HG02970 (cell line): ENCODE measurements around the gene P2RY12.

ENCODE experiments used
- ATAC-seq: cut with Tn5 transposase; IDR thresholded peaks from one replicate; pipeline ENCODE4 v1.9.1; 2021; ENCODE audit warnings: mild to moderate bottlenecking, moderate library complexity, moderate number of reproducible peaks; ENCODE audit not compliant: unreplicated experiment, low FRiP score

Gene P2RY12

GRCh38 chr3:151384741-151385174 is at the start of gene P2RY12:
Gene P2RY12, minus strand, starts transcription at chr3:151384753. Its CDS starts 45,908 bp downstream, at chr3:151338845.
- no peak for ATAC-seq

DNA sequence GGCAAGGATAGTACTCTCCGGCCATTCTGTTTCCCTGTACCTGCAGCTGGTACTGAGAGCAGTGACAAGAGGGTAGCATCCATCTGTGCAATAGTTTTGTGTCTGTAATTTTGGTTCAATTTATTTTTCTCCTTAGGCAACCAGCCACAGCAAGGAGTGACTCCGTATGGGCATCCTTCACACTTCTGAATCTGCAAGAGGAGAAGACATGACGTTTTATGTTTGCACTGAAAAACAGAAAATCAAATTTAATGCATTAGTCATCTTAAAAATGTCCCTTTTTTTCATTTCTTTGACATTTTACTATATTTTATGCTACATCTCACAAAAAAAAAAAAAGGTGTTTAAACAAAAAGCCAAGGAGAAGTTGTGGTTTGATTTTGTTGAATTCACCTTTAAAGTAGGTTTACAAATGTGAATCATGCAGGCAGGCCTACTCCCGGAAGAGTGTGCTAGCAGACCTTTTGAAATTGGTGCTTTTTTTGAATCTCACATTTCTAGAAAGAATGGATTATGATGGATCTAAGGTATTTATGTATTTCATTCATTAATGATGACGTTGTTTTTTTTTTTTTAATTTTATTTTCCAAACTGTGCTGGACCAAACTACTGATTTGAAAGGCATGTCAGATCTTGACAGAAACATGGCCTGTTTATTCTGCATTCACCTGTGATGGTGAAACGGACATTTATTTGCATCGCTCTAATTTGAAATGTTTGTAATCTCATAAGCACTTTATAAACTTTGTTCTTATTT is 48.2 kb upstream of the P2RY12 start:
- no peak for ATAC-seq

DNA sequence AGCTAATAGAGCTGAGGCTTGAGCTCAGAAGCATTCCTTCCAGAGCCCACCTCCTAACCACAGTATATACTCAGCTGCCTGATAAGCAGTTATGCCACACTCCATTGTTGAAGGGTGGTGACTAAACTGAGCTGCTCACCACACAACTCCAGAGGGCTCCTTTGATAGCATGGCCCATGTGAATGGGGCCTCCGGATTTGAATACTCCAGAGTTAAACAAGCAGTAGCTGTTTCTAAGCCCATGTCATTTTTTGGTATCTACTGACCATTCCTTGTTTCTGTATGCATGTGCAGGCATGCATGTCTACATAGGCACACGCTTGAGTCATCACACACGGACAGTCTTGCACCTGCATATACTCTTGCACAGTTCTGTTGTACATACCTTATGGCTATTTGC is 47.4 kb upstream of the P2RY12 start:
- ATAC-seq: no peak

DNA sequence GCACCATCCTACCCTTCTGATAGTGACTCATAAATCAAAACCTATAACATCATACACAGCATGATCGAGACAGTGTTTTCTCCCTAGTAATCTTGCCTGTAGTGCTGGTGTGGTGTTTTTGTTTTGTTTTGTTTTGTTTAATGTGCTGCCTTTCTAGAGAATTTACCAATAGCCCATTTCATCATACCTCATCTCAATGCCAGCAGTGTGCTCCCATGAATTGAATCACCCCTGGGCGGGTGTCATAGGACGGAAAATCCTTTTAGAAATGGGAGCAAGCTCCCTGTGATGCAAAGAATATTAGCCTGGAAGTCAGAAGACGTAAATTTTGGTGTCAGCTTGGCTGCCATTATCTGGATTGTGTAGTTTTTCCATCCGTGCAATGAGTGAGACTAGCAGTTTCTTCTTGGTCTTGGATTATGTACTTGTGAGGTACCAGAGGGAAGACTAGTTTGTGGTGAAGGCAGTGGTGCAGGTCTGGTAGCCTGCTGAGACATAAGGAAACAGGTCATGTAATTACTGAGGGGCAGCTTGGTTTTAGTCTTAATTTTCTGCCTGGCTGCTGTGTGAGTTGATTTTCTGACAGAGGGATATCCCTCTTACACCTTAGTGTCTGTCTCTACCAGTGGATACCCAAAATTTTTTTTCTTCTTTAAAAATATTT is 46.4 kb upstream of the P2RY12 start:
- no peak for ATAC-seq

DNA sequence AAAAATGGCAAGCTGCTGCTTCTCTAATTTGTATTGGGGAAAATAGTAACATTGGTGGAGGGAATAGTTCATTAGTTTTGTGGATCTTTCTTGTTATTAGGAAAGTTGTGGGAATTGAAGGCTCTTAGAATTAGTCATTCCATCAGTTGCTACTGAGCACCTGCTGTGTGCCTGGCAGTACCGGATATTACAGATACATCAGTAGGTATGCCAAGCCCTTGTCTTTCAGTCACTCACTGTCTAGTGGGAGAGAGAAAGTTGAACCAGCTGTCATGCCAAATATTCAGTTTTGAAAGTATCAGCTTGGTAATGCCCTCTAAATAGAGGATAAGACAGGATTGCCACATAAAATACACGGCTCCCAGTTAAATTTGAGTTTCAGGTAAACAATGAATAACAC is 43.8 kb upstream of the P2RY12 start:
- ATAC-seq: no peak

- ATAC-seq: no peak
Observed at GRCh38 chr3:151426341-151426657, 41.7 kb upstream of the P2RY12 start.

- no peak for ATAC-seq
Observed at GRCh38 chr3:151425627-151426340, 41.2 kb upstream of the P2RY12 start.

GRCh38 chr3:151423091-151423490 is 38.5 kb upstream of the P2RY12 start:
- no peak for ATAC-seq

- ATAC-seq: no peak
Observed at GRCh38 chr3:151421938-151422337, 37.4 kb upstream of the P2RY12 start.

DNA sequence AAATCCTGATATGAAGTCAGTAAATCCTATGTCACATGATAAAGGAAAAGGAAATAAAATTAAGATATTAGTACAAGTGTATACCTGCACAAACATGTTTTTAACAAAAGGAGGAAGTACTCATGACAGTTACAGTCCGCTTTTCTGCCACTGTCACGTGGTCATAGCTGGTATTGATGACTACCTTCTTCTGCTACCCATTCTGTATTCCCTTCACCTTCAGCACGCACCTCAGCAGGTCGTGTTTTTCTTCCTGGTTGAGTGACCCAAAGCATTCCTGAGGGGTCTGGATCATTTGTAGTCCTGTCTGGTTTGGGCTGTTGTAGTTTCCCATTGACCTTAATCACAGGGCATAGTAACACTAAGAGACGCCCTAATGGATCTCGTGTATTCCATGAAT is 35.3 kb upstream of the P2RY12 start:
- no peak for ATAC-seq

GRCh38 chr3:151415289-151415688 is 30.7 kb upstream of the P2RY12 start:
- no peak for ATAC-seq

- no peak for ATAC-seq
Observed at GRCh38 chr3:151412989-151413388, 28.4 kb upstream of the P2RY12 start.

DNA sequence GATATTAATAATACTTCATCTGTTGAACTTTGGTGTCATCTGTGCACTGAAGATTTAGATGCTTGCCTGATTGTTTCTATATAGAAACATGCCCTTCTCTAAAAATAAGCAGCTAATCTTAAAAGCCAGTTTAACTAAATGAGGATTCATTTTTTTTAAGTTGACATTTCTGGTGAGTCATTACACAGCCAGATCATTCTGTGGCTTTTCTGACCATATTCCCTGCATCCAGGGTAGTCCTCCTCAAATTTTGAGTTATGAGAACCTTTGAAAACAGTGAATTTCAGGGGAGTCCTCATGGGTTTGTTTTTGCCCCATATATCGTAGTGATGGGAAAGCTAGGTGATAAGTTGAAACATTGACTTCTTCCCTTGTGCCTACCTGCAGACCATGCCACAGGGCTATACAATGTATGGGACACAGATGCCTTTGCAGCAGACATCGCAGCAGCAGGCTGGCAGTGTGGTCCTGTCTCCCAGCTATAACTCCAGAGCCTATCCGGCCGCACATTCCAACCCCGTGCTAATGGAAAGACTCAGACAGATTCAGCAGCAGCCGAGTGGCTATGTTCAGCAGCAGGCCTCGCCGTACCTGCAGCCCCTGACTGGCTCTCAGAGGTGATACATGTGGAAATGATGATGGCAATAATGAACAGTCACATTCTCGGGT is 26.5 kb upstream of the P2RY12 start:
- ATAC-seq: no peak

- no peak for ATAC-seq
Observed at GRCh38 chr3:151407928-151408327, 23.4 kb upstream of the P2RY12 start.

DNA sequence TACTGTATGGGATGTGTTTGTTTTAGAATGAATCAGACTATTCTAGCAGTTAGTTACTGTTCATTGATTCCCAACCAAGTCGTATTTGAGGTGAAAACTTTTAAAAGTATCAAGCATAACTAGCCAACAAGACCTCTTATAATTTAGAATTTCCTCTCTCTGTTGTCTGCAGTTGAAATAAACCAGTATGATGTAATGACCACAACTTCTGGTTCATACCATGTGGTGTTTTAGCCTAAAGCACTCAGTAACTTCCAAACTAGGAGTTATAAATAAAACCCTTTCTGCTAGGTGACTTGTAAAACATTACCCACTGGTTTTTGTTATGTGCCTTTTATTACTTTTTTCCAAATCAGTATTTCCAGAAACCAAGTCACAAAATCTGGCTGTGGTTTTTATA is 19.8 kb upstream of the P2RY12 start:
- no peak for ATAC-seq

GRCh38 chr3:151403246-151403645 is 18.7 kb upstream of the P2RY12 start:
- no peak for ATAC-seq

GRCh38 chr3:151402349-151402748 is 17.8 kb upstream of the P2RY12 start:
- ATAC-seq: no peak

- ATAC-seq: no peak
Observed at GRCh38 chr3:151400341-151400740, 15.8 kb upstream of the P2RY12 start.

GRCh38 chr3:151398895-151399294 is 14.3 kb upstream of the P2RY12 start:
- ATAC-seq: no peak

DNA sequence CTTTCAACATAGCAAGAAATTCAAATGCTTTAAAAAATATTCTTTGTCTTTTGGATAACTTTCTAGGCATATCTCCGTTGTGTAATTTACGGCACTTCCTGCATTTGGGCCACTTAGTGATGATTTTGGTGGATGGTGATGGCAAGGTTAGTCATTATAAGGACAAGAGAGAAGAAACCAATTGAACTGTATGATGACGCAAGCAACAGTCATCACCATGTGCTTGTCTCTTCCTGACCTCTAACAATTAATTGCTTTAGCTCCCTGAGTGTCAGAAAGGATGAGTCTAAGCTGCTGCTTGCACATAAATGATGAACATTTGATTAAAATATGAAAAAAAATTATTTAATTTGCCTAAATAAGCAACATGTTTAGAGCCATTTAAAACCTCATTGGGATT is 11.3 kb upstream of the P2RY12 start:
- ATAC-seq: no peak

- ATAC-seq: no peak
Observed at GRCh38 chr3:151394611-151395010, 10.1 kb upstream of the P2RY12 start.
